SK-N-SH treated with all-trans-retinoic acid at 6 μM for 48 hours (cell line): ENCODE measurements around the gene CDK14.

Experiments
- ATAC-seq: fragments of 200-7000 bp; cut with Tn5 transposase; 3 replicates; pipeline ENCODE4 v1.9.1; 2020; ENCODE audit warnings: mild to moderate bottlenecking, moderate library complexity
- ARNTL ChIP-seq: fragments of 450-650 bp; formaldehyde crosslinking; IDR thresholded peaks from 2 replicates; pipeline ENCODE4 v1.5.0; 2020; ENCODE audit warnings: low read depth, mild to moderate bottlenecking, moderate library complexity, borderline replicate concordance
- BACH2 ChIP-seq: fragments of 250-450 bp; sonication (Bioruptor Pico); IDR thresholded peaks from 2 replicates; pipeline ENCODE4 v1.9.0; 2021; ENCODE audit warnings: mild to moderate bottlenecking, borderline replicate concordance
- CREB5 ChIP-seq: fragments of 250-450 bp; sonication (Bioruptor Pico); IDR thresholded peaks from 2 replicates; pipeline ENCODE4 v1.5.1; 2020; ENCODE audit warnings: low read depth, mild to moderate bottlenecking, moderate library complexity
- CSDC2 ChIP-seq: fragments of 250-450 bp; sonication (Bioruptor Pico); IDR thresholded peaks from 2 replicates; pipeline ENCODE4 v1.5.0; 2020; ENCODE audit warnings: mild to moderate bottlenecking, moderate library complexity
- CSRNP3 ChIP-seq: fragments of 250-450 bp; sonication (Bioruptor Pico); IDR thresholded peaks from 2 replicates; pipeline ENCODE4 v1.5.1; 2021; ENCODE audit warnings: mild to moderate bottlenecking, moderate library complexity
- GLIS3 ChIP-seq: fragments of 250-450 bp; sonication (Bioruptor Pico); IDR thresholded peaks from 2 replicates; pipeline ENCODE4 v1.5.0; 2020; ENCODE audit warnings: mild to moderate bottlenecking, moderate library complexity
- ISL1 ChIP-seq: fragments of 250-450 bp; sonication (Bioruptor Pico); IDR thresholded peaks from 2 replicates; pipeline ENCODE4 v2.1.2; 2022; ENCODE audit warnings: mild to moderate bottlenecking, moderate library complexity
- OSR1 ChIP-seq: fragments of 250-450 bp; sonication (Bioruptor Pico); IDR thresholded peaks from 2 replicates; pipeline ENCODE4 v1.8.0; 2022; ENCODE audit warnings: moderate library complexity, mild to moderate bottlenecking, inconsistent platforms
- PATZ1 ChIP-seq: fragments of 250-450 bp; sonication (Bioruptor Pico); IDR thresholded peaks from 2 replicates; pipeline ENCODE4 v1.8.0; 2020; ENCODE audit warnings: mild to moderate bottlenecking, moderate library complexity, borderline replicate concordance
- POU6F1 ChIP-seq: fragments of 250-450 bp; sonication (Bioruptor Pico); IDR thresholded peaks from 2 replicates; pipeline ENCODE4 v1.8.0; 2021; ENCODE audit warnings: low read depth, mild to moderate bottlenecking, moderate library complexity, borderline replicate concordance
- PPARA ChIP-seq: fragments of 250-450 bp; sonication (Bioruptor Pico); IDR thresholded peaks from 2 replicates; pipeline ENCODE4 v1.5.0; 2020; ENCODE audit warnings: mild to moderate bottlenecking, borderline replicate concordance
- RARB ChIP-seq: fragments of 250-450 bp; sonication (Bioruptor Pico); IDR thresholded peaks from 2 replicates; pipeline ENCODE4 v1.8.0; 2021; ENCODE audit warnings: mild to moderate bottlenecking, moderate library complexity
- SNAI2 ChIP-seq: fragments of 250-450 bp; sonication (Bioruptor Pico); IDR thresholded peaks from 2 replicates; pipeline ENCODE4 v1.5.0; 2020; ENCODE audit warnings: mild to moderate bottlenecking, moderate library complexity
- TCF4 ChIP-seq: fragments of 250-450 bp; sonication (Bioruptor Pico); IDR thresholded peaks from 2 replicates; pipeline ENCODE4 v1.8.0; 2021; ENCODE audit warnings: mild to moderate bottlenecking, moderate library complexity, borderline replicate concordance
- TOX ChIP-seq: fragments of 250-450 bp; sonication (Bioruptor Pico); IDR thresholded peaks from 2 replicates; pipeline ENCODE4 v1.8.0; 2021; ENCODE audit warnings: mild to moderate bottlenecking, moderate library complexity, borderline replicate concordance
- ZC3H10 ChIP-seq: fragments of 250-450 bp; sonication (Bioruptor Pico); IDR thresholded peaks from 2 replicates; pipeline ENCODE4 v1.5.1; 2021; ENCODE audit warnings: mild to moderate bottlenecking, moderate library complexity
- ZFP3 ChIP-seq: fragments of 250-450 bp; sonication (Bioruptor Pico); IDR thresholded peaks from 2 replicates; pipeline ENCODE4 v1.5.0; 2020; ENCODE audit warnings: mild to moderate bottlenecking, moderate library complexity
- ZFP30 ChIP-seq: fragments of 450-650 bp; formaldehyde crosslinking; IDR thresholded peaks from 2 replicates; pipeline ENCODE4 v1.5.0; 2022; ENCODE audit warnings: mild to moderate bottlenecking, moderate library complexity
- ZNF565 ChIP-seq: fragments of 450-650 bp; formaldehyde crosslinking; conservative IDR thresholded peaks from 2 replicates; pipeline ENCODE4 v1.5.0; 2020; ENCODE audit warnings: low read depth, mild to moderate bottlenecking, moderate library complexity
- ZNF70 ChIP-seq: fragments of 450-650 bp; formaldehyde crosslinking; IDR thresholded peaks from 2 replicates; pipeline ENCODE4 v1.5.0; 2020; ENCODE audit warnings: mild to moderate bottlenecking, moderate library complexity
- ZNF8 ChIP-seq: fragments of 450-650 bp; formaldehyde crosslinking; IDR thresholded peaks from 2 replicates; pipeline ENCODE4 v1.5.0; 2020; ENCODE audit warnings: mild to moderate bottlenecking, moderate library complexity

The CDK14 gene

GRCh38 chr7:91126762-91127161 is 530.6 kb downstream of the CDK14 start:
- no peak for TF ChIP-seq ZNF565 (CRISPR knock-in tag)
- no peak for TF ChIP-seq ZNF70 (CRISPR knock-in tag)
- no peak for TF ChIP-seq RARB (CRISPR knock-in tag)
- TF ChIP-seq PPARA (CRISPR knock-in tag): no peak
- TF ChIP-seq CSRNP3: no peak
- no peak for TF ChIP-seq CSDC2
- TF ChIP-seq ZFP30: no peak
- TF ChIP-seq ISL1 (CRISPR knock-in tag): no peak
- no peak for TF ChIP-seq GLIS3 (CRISPR knock-in tag)
- TF ChIP-seq ZFP3 (CRISPR knock-in tag): no peak
- TF ChIP-seq TCF4 (CRISPR knock-in tag): no peak
- no peak for TF ChIP-seq OSR1
- no peak for TF ChIP-seq ZC3H10 (CRISPR knock-in tag)
- no peak for TF ChIP-seq SNAI2 (CRISPR knock-in tag)
- no peak for TF ChIP-seq PATZ1 (CRISPR knock-in tag)
- TF ChIP-seq POU6F1 (CRISPR knock-in tag): no peak
- no peak for TF ChIP-seq TOX (CRISPR knock-in tag)
- ATAC-seq: no peak

- ATAC-seq: no peak
- TF ChIP-seq ZNF8 (CRISPR knock-in tag) (no peak), OSR1 (no peak), CREB5 (CRISPR knock-in tag) (no peak)
These were observed 531.2 kb downstream of the CDK14 start for GRCh38 chr7:91127325-91127724.

GRCh38 chr7:91127959-91128358 is 531.8 kb downstream of the CDK14 start:
- no peak for TF ChIP-seq ZNF8 (CRISPR knock-in tag)
- no peak for TF ChIP-seq OSR1
- TF ChIP-seq PPARA (CRISPR knock-in tag): no peak
- no peak for TF ChIP-seq ARNTL (CRISPR knock-in tag)
- TF ChIP-seq CSRNP3: no peak
- no peak for TF ChIP-seq CREB5 (CRISPR knock-in tag)
- TF ChIP-seq SNAI2 (CRISPR knock-in tag): no peak
- no peak for TF ChIP-seq ZC3H10 (CRISPR knock-in tag)
- no peak for TF ChIP-seq BACH2 (CRISPR knock-in tag)
- no peak for TF ChIP-seq ISL1 (CRISPR knock-in tag)
- no peak for TF ChIP-seq TOX (CRISPR knock-in tag)
- TF ChIP-seq GLIS3 (CRISPR knock-in tag): no peak
- TF ChIP-seq RARB (CRISPR knock-in tag): no peak
- no peak for ATAC-seq
